Measurements from ENCODE around the gene PHF11.
A peak's percentile ranks its signal among the peaks of the same experiment; 100 is the strongest.

The PHF11 gene

GRCh38 chr13:49446473-49446872, 49.3 kb upstream of the PHF11 start:
- ChIA-PET CTCF (interaction anchor here (0.6 to 1.1 kb wide), 3 partner anchors 13 to 165 kb away, joined by 3 to 4 read pairs (median 4); no protein-coding TSS in a partner anchor), POLR2A (no interaction called here)
- H3K9me3 ChIP-seq (ENCODE audit: control insufficient read depth, insufficient read depth, low read depth, low read length): no peaks in the 10 kb centered on the region
- no peaks in the 10 kb centered on the region for H3K4me1 ChIP-seq (ENCODE audit: control insufficient read depth, insufficient read depth, low read length)
- H3K4me3 ChIP-seq (ENCODE audit: low read depth, low read length): no peak overlapping the region
- TF ChIP-seq ZSCAN16 (tag by site-specific recombination; IDR thresholded peaks at IDR 0.05) (no peak), ZNF843 (tag by site-specific recombination; IDR thresholded peaks at IDR 0.05) (no peak), ZNF146 (tag by site-specific recombination; IDR thresholded peaks at IDR 0.05) (peak; percentile 88)
- no peaks in the 10 kb centered on the region for H3K36me3 ChIP-seq (ENCODE audit: control insufficient read depth in 2 of 2, insufficient read depth in 1 of 2, low read length in 2 of 2)
- H3K27ac ChIP-seq (ENCODE audit: extremely low read depth, low read depth, low read length): no peak overlapping the region

- POLR2A ChIA-PET: no interaction called here
These were observed 47.0 kb upstream of the PHF11 start for GRCh38 chr13:49448753-49449152.

DNA sequence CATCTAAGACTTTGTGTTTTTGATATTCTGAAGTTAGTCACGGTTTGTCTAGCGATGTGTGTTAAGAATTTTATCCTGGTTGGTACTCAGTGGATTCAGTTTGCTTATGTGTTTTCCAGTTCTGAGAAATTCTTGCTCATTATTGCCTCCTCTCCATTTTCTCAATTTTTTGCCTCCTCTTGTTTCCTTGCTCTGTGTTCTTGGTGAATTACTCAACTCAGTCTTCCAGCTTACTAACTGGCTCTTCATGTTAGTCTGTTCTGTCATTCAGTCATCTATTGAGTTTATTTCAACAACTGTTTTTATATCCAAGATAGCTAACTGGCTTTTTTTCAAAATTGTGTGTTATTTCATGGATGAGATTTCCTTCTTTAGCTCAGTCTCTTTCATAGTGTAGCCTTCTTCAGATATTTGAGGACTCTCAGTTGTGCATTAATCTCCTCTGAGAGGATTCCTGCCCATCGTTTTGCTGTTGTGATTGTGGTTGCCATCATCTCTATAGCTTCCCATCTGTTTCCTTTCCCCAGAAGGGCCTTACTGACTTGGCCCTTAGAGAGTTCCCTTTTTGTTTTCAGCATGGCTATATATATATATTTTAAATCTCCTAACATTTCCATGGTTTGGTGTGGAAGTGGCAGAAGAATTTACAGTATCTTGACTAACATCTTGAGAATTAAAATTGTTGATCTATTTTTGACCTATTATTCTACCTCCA, 45.5 kb upstream of the PHF11 start:
- TF ChIP-seq ZNF629 (tag by site-specific recombination; IDR thresholded peaks at IDR 0.05) (no peak), YY1 (tag by site-specific recombination; IDR thresholded peaks at IDR 0.05) (no peak), ZNF140 (tag by site-specific recombination; IDR thresholded peaks at IDR 0.05) (no peak)
- ChIA-PET POLR2A (no interaction called here), CTCF (no interaction called here)
- H3K9me3 ChIP-seq (ENCODE audit: control insufficient read depth, insufficient read depth, low read depth, low read length): no peaks in the 10 kb centered on the region
- H3K27ac ChIP-seq (ENCODE audit: extremely low read depth, low read depth, low read length): no peak overlapping the region
- no peak overlapping the region for H3K4me3 ChIP-seq (ENCODE audit: low read depth, low read length)
- no peaks in the 10 kb centered on the region for H3K4me1 ChIP-seq (ENCODE audit: control insufficient read depth, insufficient read depth, low read length)
- H3K36me3 ChIP-seq (ENCODE audit: control insufficient read depth in 2 of 2, insufficient read depth in 1 of 2, low read length in 2 of 2): no peaks in the 10 kb centered on the region

More at GRCh38 chr13:49448753-49449152, 47.0 kb upstream of the PHF11 start:
- Histone ChIP-seq H3K27ac (ENCODE audit: extremely low read depth, low read depth, low read length) (no peak overlapping the region), H3K36me3 (ENCODE audit: control insufficient read depth in 2 of 2, insufficient read depth in 1 of 2, low read length in 2 of 2) (no peaks in the 10 kb centered on the region), H3K4me3 (ENCODE audit: low read depth, low read length) (no peak overlapping the region), H3K9me3 (ENCODE audit: control insufficient read depth, insufficient read depth, low read depth, low read length) (no peaks in the 10 kb centered on the region), H3K4me1 (ENCODE audit: control insufficient read depth, insufficient read depth, low read length) (no peaks in the 10 kb centered on the region)
- CTCF ChIA-PET: no interaction called here
- no peak for TF ChIP-seq ZNF626 (tag by site-specific recombination; IDR thresholded peaks at IDR 0.05)
- TF ChIP-seq ZNF48 (tag by site-specific recombination; IDR thresholded peaks at IDR 0.05): no peak
- TF ChIP-seq ZNF621 (tag by site-specific recombination; IDR thresholded peaks at IDR 0.05): no peak
- no peak for TF ChIP-seq ZNF10 (tag by site-specific recombination; IDR thresholded peaks at IDR 0.05)
- TF ChIP-seq ZNF121 (tag by site-specific recombination; IDR thresholded peaks at IDR 0.05): no peak
- no peak for TF ChIP-seq ZNF76 (tag by site-specific recombination; IDR thresholded peaks at IDR 0.05; ENCODE audit: borderline replicate concordance, low read depth)
- TF ChIP-seq, protein P1, sequence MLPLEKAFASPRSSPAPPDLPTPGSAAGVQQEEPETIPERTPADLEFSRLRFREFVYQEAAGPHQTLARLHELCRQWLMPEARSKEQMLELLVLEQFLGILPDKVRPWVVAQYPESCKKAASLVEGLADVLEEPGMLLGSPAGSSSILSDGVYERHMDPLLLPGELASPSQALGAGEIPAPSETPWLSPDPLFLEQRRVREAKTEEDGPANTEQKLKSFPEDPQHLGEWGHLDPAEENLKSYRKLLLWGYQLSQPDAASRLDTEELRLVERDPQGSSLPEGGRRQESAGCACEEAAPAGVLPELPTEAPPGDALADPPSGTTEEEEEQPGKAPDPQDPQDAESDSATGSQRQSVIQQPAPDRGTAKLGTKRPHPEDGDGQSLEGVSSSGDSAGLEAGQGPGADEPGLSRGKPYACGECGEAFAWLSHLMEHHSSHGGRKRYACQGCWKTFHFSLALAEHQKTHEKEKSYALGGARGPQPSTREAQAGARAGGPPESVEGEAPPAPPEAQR (tag by site-specific recombination; IDR thresholded peaks at IDR 0.05): no peak
- TF ChIP-seq ZNF514 (tag by site-specific recombination; IDR thresholded peaks at IDR 0.05): no peak
- no peak for TF ChIP-seq ZNF701 (tag by site-specific recombination; IDR thresholded peaks at IDR 0.05)
- no peak for TF ChIP-seq ZNF555 (tag by site-specific recombination; conservative IDR thresholded peaks at IDR 0.05)
- TF ChIP-seq ZNF571 (tag by site-specific recombination; IDR thresholded peaks at IDR 0.05): no peak
- no peak for TF ChIP-seq ZNF704 (tag by site-specific recombination; IDR thresholded peaks at IDR 0.05)
- no peak for TF ChIP-seq ZNF274 (IDR thresholded peaks at IDR 0.05; ENCODE audit: low read length)
- TF ChIP-seq ZNF274 (tag by site-specific recombination; IDR thresholded peaks at IDR 0.05; ENCODE audit: borderline replicate concordance): no peak
